Neural cell (in vitro differentiated cells): ENCODE data around the gene PRKCA.

Experiments
- EP300 ChIP-seq: fragments of 450-650 bp; conservative IDR thresholded peaks from 2 replicates; pipeline ENCODE4 v1.6.1; 2014; ENCODE audit warnings: antibody characterized with exemption, mild to moderate bottlenecking, moderate library complexity; ENCODE audit not compliant: poor library complexity, severe bottlenecking
- POLR2AphosphoS5 ChIP-seq: IDR thresholded peaks from 2 replicates; pipeline ENCODE4 v1.6.1; 2012
- TF ChIP-seq, protein P1 (sequence below): fragments of 450-650 bp; IDR thresholded peaks from 2 replicates; pipeline ENCODE4 v1.5.1; 2014; ENCODE audit warnings: antibody characterized with exemption, mild to moderate bottlenecking, moderate library complexity; ENCODE audit not compliant: poor library complexity, severe bottlenecking
- TF ChIP-seq, protein P2 (sequence below): IDR thresholded peaks from 2 replicates; pipeline ENCODE4 v1.6.1; 2012; ENCODE audit warnings: borderline replicate concordance

DNA sequence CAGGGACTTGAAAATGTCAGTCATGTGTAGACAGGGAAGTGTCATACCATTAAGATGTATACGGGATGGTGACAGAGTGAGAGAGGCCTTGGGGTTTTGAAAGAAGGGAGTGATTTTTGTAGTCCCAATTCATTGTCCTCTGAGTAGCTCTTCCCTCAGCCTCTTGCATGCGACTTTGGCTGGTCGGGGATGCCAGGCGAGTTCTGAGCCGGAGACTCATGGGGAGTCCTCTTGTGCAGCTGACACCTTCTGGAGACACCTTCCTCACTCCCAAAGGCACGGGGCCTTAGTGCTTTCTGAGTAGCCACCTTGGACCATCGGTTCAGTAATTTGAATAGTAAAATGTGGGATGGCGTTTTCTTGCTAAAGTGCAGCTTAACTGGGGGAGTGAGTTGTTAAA is 144.7 kb downstream of the PRKCA start:
- TF ChIP-seq, protein P1, sequence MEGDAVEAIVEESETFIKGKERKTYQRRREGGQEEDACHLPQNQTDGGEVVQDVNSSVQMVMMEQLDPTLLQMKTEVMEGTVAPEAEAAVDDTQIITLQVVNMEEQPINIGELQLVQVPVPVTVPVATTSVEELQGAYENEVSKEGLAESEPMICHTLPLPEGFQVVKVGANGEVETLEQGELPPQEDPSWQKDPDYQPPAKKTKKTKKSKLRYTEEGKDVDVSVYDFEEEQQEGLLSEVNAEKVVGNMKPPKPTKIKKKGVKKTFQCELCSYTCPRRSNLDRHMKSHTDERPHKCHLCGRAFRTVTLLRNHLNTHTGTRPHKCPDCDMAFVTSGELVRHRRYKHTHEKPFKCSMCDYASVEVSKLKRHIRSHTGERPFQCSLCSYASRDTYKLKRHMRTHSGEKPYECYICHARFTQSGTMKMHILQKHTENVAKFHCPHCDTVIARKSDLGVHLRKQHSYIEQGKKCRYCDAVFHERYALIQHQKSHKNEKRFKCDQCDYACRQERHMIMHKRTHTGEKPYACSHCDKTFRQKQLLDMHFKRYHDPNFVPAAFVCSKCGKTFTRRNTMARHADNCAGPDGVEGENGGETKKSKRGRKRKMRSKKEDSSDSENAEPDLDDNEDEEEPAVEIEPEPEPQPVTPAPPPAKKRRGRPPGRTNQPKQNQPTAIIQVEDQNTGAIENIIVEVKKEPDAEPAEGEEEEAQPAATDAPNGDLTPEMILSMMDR = no peak
- TF ChIP-seq EP300 = no peak
- no peak for TF ChIP-seq POLR2AphosphoS5
- TF ChIP-seq, protein P2, sequence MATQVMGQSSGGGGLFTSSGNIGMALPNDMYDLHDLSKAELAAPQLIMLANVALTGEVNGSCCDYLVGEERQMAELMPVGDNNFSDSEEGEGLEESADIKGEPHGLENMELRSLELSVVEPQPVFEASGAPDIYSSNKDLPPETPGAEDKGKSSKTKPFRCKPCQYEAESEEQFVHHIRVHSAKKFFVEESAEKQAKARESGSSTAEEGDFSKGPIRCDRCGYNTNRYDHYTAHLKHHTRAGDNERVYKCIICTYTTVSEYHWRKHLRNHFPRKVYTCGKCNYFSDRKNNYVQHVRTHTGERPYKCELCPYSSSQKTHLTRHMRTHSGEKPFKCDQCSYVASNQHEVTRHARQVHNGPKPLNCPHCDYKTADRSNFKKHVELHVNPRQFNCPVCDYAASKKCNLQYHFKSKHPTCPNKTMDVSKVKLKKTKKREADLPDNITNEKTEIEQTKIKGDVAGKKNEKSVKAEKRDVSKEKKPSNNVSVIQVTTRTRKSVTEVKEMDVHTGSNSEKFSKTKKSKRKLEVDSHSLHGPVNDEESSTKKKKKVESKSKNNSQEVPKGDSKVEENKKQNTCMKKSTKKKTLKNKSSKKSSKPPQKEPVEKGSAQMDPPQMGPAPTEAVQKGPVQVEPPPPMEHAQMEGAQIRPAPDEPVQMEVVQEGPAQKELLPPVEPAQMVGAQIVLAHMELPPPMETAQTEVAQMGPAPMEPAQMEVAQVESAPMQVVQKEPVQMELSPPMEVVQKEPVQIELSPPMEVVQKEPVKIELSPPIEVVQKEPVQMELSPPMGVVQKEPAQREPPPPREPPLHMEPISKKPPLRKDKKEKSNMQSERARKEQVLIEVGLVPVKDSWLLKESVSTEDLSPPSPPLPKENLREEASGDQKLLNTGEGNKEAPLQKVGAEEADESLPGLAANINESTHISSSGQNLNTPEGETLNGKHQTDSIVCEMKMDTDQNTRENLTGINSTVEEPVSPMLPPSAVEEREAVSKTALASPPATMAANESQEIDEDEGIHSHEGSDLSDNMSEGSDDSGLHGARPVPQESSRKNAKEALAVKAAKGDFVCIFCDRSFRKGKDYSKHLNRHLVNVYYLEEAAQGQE = no peak
